ENCODE results near the gene NCAM1. TPM values are rescaled to one million over a fixed set of nuclear protein-coding genes. Genes with fewer than 3 reads are reported as not detected.
A peak's percentile ranks its signal among the peaks of the same experiment; 100 is the strongest.

The NCAM1 gene
- total and polyA plus RNA-seq, 2 experiments from 2014 or later, result 0.76 to 1.6 TPM

- Histone ChIP-seq H3K9me2 (ENCODE audit: insufficient read depth) (0 out of 2 replicates have a peak, but pooled peaks cover 3% of the 10 kb centered on the region), H2AFZ (no peak overlapping the region), H3K36me3 (ENCODE audit: insufficient read depth) (no peaks in the 10 kb centered on the region), H4K20me1 (replicated peaks; ENCODE audit: insufficient read depth) (no peaks in the 10 kb centered on the region), H3K4me1 (ENCODE audit: insufficient read depth) (no peaks in the 10 kb centered on the region), H3K27ac (ENCODE audit: low read depth) (no peak overlapping the region), H3K4me3 (no peak overlapping the region), H3F3A (replicated peaks; ENCODE audit: low read depth) (no peaks in the 10 kb centered on the region), H3K27me3 (ENCODE audit: insufficient read depth) (no peaks in the 10 kb centered on the region), H3K79me2 (replicated peaks; ENCODE audit: insufficient read depth) (no peaks in the 10 kb centered on the region), H3K4me2 (no peak overlapping the region)
- peaks cover 2% of the 10 kb centered on the region; the same call in 1 of the 3 replicates for H3K4me1 Mint-ChIP-seq
- no peak overlapping the region for H3K4me3 Mint-ChIP-seq
- ATAC-seq (no peak), DNase-seq (ENCODE audit: low spot score) (no peak)
- no peaks in the 10 kb centered on the region; the same call in 2 of the 3 replicates for H3K9me3 Mint-ChIP-seq
- peaks cover 2% of the 10 kb centered on the region for H3K27me3 Mint-ChIP-seq (ENCODE audit: insufficient read depth, low read depth, poor library complexity)
- peak overlapping the region; percentile 53; the same call in 1 of the 2 replicates for H3K27ac Mint-ChIP-seq
- TF ChIP-seq REST (IDR thresholded peaks at IDR 0.05; ENCODE audit: unreplicated experiment) (no peak), ZNF331 (CRISPR knock-in tag; IDR thresholded peaks at IDR 0.05; ENCODE audit: low read depth) (no peak), EZH2phosphoT487 (IDR thresholded peaks at IDR 0.05; ENCODE audit: unreplicated experiment) (no peak), NANOG (IDR thresholded peaks at IDR 0.05; ENCODE audit: borderline replicate concordance) (no peak), ETS1 (IDR thresholded peaks at IDR 0.05) (no peak), ZNF114 (CRISPR knock-in tag; IDR thresholded peaks at IDR 0.05) (no peak), CREB1 (CRISPR knock-in tag; IDR thresholded peaks at IDR 0.05; ENCODE audit: low read depth) (no peak), POLR2AphosphoS5 (IDR thresholded peaks at IDR 0.05; ENCODE audit: low read depth) (no peak), ZNF462 (CRISPR knock-in tag; IDR thresholded peaks at IDR 0.05) (no peak), STAT1 (IDR thresholded peaks at IDR 0.05; ENCODE audit: unreplicated experiment) (no peak), JUNB (IDR thresholded peaks at IDR 0.05; ENCODE audit: unreplicated experiment) (no peak), EZH2 (IDR thresholded peaks at IDR 0.05; ENCODE audit: low read depth, unreplicated experiment) (no peak), CTCF (conservative IDR thresholded peaks at IDR 0.05; ENCODE audit: low read depth in 2 of 2) (no peak)
- H3K36me3 Mint-ChIP-seq (ENCODE audit: low read depth), result no peaks in the 10 kb centered on the region
Measured at GRCh38 chr11:112933970-112934369, 27.2 kb upstream of the NCAM1 start.
